Stimulated activated CD4-positive, alpha-beta T cell treated with anti-CD3 and anti-CD28 coated beads, Interleukin-4, amount 100 ng/mL, for 24 hours (primary cell): Measurements from ENCODE around the gene BIN1.
A peak's percentile ranks its signal among the peaks of the same experiment; 100 is the strongest.

Experiments used
- DNase-seq: peaks from one replicate; pipeline ENCODE4 v3.0.0-alpha.2; 2020

BIN1 gene

DNA sequence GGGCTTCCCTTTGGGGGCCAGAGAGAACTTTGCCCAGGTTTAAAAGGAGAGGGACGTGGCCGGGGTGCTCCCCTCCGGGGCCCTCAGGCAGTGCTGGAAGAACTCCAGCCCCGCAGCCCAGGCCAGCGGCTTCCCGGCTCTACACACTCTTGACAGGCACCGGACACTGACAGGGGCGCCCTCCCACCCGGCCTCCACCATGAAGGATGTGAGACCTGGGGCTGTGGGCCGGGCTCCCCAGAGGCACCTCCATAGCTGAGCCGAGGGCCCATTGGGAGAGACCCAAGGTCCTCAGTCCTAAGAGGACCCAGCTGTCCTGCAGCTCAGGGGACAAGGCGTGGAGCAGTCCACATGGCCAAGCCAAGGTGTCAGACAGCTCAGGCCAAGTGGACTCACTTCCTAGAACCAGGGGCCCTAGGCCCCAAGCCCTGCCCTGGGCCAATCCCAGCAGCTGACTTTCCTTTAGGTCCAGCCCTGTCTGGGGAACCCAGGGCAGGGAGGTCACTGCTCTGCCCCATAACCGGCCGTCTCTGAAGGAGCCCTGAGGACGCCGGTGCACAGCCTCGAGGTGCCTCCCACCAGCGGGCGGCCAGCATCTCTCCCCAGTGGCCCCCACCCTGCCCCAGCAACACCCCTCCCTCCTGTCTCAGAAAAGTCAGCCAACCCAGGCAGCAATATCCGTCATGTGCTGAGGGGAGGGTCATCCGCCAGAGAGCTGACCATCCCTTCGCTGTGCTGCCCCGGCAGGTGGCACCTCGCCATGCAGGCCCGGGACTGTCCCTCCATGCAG lies 51.8 kb downstream of the BIN1 start:
- no peak for DNase-seq

DNA sequence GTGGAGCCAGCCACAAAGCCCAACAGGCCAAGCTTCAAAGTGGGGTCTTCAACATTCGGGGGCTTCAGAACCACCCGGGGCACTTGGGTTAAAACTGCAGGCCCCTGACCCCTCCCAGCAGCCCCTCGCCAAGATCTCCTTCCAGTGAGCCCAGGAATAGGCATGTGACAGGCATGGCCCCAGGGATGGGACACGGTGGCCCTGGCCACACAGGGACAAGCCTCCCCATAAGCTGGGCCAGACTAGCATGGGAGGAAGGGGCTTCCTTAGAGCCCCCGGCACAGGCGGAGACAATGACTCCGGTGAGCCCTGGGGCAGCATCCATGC lies 52.4 kb downstream of the BIN1 start:
- no peak for DNase-seq

DNA sequence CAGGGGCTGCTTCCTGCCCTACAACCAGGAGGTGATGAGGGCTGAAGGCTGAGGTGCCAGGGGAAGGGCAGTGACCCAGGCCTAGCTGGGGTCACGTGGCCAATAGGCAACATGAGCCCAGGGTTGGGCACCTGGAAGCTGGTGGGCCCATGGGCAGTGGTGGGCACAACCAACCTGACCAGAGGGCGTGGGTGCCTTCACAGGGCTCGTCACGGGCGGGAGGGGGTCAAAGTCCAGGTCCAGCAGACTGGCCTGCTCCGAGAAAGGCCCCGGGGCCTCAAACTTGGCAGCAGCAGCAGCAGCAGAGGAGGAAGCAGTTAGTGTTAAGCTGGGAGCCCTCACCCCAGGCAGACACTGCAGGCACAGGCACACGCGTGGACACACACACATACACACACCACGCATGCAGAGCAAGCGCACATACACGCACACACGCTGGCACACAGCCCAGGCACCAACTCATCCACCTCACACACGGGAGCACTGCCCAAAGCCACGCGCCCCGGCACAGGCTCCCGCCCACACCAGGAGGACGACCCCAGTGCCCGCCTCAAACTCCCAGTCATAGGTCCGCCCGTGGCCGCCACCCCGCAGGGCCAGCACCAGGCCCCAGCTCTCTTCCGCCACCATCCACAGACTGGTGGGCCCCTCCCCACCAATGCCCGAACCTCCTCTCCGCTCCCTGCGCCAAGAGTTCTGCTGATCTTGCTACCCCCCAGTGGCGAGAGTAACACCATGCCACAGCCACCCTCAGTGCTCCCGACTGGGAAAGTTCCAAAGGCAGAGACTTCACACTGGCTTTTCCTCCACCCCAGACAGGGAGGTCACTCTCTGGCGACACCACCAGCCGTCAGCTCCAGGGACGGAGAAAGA lies 53.0 kb downstream of the BIN1 start:
- DNase-seq: no peak

DNA sequence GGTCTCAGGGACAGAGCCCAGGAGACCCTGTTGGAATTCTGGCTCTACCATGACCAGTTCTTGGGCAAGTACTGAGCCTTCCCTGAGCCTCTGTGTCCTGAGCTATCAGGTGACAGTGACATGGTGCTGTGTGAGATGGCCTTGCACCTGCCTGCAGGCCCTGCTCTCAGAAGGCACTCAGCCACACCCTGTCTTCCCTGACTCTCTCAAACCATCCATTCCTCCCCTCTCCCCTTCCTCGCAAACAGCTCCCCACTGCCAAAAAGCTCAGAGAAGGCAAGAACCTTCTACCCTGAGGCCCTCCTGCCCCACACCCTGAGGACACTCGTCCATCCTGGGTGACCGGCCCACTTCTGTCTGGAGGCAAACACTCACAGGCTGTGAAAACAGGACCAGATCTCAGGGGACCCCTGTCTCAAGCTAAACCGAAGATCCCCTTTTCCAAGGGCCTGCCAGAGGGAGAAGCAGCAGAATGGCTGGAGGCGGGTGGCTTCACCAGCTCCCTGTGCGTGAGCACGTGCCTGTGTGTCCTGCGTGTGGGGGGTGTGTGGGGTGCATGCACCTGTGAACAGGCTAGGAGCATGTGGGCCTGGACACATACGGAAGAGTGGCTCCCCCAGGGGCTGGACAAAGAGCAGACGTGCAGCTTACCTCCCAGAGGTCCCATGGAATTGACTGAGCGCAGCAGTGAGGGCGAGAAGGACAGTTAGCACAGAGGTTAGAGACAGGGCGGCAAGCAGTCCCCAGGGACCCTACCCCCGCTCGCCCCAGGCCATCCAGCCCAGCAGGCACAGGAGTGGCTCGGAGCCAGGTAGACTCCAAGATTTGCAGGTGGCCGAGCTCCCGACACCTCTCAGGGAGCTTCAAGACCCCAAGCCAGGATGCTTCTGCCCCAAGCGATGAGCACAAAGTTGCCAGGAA lies 53.9 kb downstream of the BIN1 start:
- no peak for DNase-seq

DNA sequence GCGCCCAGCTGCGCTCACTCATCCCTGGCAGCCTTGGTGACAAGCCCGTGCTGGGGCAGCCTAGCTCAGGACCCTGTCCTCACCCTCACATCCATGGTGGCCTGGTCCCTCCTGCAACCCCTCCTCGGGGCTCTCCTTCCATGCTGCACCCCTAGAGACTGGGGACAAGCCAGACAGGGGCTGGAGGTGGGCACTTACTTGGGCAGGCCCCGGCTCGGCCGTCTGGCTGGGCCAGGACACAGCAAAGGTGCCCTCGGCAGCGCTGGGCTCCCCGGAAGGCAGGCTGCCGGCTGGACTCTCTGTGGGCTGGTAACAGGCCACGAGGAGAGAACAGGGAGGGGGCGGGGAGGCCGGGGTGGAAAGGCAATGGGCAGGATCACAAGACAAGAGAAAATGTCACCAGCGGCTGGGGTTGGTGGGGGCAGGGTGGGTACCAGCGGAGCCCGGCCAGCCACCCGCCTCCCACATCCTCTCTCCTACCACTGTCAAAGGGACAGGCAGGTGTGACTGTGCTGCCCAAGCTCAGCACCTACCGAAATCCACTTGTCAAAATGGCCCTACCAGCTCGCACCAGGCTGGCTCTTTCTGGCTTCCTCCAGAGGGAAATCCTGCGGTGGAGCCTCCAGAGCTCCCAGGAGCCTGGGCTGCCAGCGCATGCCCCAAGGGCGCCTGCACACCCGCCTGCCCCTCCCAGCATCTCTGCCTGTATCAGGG lies 54.7 kb downstream of the BIN1 start:
- no peak for DNase-seq

DNA sequence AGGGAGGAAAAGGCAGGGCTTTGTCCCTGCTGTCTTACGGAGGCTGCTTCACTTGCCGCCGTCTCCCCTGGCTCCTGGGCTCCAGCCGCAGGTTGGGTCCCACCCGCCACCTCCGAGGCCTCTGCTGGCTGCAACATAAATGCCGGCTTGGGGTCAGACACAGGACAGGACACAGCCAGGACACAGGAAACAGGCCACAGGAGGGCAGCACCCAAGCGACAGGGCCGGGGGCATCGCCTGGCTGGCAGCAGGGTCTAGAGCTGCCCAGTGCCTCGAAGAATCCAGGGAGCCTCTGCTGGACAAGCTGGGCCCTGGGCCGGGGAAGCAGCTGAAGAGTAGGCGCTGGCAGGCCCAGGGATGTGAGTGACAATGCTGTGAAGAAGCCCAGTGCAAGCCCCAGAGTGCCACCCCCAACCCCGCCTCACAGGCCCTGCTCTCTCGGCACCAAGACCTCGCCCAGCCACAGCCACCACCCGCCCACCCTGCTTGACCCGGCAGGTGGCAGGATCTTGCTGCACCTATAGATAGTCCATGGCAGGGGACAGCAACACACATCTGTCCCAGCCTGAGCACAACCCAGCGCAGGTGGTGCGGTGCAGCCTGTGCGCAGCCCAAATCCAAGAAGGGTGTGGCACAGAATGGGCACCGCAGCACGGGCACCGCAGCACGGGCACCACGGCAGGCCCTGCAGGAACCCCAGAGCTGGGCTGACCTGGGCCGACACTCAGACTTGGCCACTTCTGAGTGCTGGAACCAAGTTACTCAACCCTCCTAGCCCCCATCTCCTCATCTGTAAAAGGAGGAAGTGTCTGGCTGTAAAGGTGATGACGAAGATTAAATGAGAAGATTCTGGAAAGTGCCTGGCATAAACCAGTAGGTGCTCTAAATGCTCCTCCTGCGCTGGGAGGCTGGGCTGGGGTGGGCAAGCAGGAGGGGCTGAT lies 55.6 kb downstream of the BIN1 start:
- no peak for DNase-seq

DNA sequence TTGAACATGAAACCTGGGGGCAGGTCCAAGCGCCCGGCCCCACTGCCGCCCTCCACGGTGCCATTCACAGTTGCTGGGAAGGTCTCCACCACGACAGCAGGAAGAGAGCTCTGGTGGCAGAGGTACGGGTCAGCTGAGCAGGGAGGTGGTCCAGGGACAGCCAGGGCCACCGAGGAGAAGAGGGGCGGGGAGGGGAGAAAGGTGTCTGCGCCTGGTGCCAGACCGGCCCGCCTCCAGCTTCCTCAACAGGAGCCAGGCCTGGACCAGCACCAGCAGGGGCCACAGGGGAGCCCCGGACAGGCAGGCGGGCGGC lies 56.2 kb downstream of the BIN1 start:
- no peak for DNase-seq

DNA sequence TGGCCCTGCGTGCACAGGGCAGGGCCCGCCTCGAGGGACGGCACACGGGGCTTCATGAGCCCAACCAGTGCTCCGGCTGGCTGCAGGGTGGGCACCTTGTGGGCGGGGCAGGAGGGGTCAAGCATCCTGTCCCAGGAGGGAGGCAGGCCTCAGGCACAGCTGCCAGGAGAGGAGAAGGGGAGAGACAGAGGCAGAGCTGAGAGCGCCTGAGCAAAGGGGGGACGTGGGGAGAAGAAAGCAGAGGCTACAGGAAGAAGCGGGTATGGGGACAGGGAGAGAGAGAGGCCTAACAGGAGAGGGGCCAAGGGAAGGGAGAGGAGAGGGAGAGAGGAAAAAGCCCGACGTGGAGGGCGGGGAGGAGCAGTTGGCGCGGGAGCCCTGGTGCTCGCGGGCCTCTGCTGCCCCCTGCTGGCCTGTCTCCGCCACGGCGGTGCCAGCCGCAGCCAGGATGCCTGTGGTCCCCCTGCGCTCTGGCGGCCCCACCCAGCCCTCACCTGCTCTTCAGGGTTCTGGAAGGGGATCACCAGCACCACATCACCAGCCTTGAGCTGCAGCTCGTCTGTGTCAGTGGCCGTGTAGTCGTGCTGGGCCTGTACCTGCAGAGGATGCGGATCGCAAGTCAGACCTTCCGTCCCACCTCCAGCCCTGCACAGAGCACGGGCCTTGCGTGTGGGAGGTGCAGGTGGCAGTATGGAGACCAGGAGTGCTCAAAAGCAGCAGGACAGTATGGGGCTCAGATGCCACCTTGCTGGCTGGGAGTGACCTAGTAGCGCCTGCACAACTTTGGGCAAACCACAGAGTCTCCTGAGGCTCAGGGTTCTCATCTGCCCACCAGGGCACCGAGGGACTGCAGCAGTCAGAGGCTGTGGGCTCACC lies 56.8 kb downstream of the BIN1 start:
- DNase-seq: peak; percentile 64

DNA sequence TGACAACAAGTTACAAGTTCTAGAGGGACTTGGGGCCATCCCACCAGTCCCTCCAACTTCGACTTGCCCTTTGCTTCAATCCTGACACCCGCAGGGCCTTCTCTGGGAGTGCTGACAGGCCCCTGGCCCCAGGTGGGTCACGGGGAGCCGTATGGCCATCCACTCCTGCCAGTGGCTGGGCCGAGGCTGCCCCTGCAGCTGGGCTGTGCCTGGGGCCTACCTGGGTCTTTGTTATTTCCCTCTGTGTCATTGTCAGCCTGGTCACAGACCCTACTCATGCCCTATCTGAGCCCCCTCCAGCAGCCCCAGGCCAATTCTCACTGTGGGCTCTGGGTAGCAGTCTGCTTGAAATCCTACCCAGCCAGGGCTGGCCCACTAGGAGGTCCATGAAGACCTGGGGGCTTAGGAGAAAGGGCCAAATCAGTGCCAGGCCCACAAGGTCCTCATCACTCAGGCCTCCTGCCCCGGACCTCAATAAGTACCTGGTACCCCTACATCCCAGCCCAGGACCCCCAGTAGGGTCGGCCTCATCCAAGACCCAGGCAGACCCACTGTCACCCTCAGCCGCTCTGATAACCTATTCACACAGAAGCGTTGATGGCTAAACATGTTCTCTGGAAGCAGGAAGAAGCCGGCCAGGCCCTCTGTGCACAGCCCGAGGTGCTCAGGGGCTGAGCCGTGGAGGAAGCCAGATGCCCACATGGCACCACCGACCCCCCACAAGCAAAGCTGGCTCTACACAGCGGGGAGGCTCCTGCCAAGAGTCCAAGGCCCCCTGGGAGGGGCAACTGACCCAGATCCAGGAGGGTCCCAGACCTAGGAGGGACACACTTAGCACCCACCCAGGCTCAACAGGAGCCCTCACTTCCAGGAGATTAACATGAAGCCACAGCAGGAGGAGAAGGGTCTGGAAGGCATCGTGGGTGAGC lies 57.7 kb downstream of the BIN1 start:
- no peak for DNase-seq

DNA sequence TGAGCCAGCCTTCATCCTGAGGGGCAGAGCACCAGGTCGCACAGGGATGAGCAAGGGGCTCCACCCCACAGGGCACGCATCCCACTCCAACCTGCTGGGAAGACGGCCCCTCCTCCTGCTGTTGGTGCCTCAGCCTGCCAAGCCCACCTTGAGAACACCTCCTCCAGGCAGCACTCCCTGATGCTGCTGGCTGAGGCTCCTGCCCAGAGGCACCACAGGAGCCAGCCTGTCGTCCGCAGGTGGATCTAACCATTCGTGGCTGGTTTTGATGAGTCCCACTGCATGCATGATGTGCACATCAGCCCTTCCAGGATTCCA lies 58.4 kb downstream of the BIN1 start:
- DNase-seq: no peak

DNA sequence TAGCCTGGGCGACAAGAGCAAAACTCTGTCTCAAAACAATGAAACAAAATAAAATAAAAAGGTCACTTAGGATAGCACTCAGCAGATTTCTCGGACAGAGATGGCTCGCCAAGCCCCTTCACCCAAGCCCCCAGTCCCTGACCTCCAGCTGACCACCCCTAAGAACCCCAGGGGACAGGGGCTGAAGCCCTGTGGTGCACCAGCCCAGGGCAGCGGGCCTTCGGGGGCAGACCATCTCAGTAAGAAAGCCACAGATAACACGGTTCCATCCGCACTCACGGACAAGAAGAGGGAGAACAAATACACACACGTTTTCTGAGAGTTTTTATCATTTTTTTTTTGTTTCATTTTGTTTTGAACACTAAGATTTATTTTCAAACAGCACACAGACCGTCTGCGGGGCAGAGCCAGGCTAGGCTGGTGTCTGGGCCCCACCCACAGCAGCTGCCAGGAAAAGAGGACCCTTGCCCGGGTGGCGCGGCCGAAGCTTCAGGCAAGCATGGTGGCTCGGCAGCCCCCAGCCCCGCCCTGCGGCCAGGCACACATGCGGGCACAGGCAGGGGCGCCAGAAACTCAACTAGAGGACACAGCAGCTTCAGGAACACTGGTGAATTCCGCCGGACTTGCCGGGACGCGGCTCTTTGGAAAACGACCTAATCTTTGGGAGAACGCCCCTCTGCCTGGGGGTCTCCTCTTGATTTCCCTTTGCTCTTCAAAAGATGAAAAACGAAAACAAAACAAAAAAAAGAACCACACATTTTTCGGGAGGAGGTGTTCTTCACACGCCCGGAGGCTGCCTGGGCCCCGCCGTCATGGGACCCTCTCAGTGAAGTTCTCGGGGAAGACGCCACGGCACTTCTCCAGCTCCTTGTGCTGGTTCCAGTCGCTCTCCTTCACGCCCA lies 59.0 kb downstream of the BIN1 start:
- no peak for DNase-seq

DNA sequence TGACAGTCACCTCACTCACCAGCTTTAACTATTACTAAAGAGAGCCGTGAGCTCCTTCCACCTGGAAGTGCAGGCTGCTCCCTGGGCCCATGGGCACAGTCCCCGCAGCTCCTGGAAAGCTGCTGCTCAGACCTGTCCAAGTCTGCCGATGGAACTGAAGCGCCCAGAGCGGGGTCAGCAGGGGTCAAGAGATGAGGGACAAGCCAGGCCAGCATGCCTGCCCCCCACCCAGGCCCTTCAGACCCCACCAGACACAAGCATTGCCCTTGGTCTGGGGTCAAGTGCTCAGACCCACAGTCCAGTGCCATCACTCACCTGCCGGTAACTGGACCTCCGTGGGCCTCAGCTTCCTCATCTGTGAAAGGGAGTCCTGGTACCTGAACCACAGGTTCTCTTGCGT lies 59.9 kb downstream of the BIN1 start:
- no peak for DNase-seq

DNA sequence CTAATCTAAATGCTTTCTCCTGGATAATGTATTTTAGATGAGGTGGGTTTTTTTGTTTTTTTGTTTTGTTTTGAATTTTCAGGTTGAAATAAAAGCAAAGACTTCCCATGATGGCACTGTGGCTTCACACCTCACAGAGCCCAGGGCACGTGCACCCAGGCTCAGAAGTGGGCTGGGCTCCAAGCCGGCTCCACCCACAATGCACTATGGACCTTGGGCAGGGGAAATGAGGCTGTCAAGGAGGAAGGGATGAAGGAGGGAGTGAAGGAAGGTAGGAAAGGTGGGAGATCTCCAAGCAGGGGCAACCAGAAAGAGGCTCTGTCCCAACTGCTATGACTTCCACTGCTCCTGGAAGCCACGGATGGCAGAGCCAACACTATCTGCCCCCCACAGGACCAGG lies 60.4 kb downstream of the BIN1 start:
- DNase-seq: no peak

DNA sequence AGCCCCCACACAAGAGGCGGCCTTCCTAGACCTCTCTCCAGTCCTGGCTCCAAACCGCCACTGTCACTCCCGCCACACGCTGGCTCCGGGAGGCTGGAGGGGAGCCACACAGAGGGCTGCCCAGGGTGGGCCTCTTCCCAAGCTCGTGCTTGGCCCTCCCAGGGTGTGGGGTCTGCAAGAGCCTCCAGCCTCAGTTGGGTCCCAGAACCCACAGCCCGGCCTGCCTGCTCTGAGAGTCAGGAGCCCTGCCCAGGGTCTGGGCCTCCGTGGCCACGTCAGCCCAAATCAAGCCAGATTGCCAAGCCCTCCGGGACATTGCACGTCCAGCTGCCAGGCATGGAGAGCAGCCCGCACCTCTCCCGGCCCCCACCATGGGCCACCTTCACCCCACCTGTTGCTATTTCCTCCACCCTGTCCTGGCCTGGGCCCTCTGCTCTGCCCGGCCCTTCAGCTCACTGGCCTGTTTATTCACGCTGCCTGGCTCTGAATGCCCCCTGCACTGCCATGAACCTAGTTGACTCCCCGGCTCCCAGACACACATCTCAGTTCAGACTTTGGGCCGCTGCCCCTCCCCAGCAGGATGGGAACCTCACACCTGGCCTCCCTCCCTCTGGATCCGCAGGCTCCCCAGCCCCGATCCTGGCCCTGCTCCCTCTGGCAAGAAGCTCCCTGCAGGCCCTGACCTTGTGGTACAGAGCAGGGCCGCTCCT lies 61.0 kb downstream of the BIN1 start:
- DNase-seq: no peak

DNA sequence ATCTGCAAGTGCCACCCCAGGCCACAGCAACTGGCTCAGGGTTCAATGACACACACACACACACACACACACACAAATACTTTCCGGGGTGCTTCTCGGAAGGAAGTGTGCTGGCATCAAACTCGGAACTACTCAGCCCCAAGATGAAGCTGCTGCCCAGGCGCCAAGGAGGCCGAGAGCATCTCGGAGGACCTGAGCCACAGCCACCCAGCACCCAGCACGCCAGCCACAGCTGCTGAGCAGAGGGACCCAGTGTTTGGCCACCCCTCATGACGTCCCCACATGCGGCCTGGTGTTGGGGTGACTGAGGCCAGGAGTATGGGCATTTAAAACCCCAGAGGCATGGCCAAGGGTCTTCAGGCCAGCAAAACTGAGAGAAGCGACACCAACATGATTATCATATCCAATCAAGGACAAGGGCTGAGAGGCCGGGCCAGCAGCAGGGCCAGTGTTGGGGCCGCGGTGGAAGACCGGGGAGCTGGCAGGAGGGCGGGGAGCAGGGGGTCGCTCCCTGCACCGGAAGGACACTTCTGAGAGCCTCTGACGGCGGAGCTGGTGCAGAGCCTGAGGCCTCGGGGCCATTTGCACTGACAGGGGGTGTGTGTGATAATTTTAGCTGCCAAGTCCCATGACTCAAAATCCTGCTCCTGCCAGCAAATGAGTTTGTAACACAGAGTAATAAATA lies 61.8 kb downstream of the BIN1 start:
- no peak for DNase-seq

DNA sequence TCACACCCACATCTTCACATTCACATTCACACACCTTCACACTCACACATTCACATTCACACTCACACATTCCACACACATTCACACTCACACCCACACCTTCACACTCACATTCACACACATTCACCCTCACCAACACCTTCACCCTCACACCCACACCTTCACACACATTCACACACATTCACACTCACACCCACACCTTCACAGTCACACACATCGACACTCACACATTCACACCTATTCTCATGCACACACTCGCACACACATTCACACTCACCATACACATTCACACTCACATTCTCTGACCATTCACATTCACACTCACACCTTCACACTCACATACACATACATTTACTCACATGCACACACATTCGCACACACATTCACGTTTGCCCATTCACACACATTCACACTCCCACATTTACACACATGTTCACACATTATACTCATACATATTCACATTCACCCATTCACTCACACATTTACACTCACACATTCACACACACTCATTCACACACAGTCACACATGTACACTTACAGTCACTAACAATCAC lies 62.7 kb downstream of the BIN1 start:
- no peak for DNase-seq
